H1 (cell line): ENCODE data around the gene SLC6A19. TPM values are rescaled to one million over a fixed set of nuclear protein-coding genes. Genes with fewer than 3 reads are reported as not detected.

Experiments used
- KDM5A ChIP-seq: fragments of 200-600 bp; IDR thresholded peaks from 2 replicates; pipeline ENCODE4 v1.7.1; 2012; ENCODE audit warnings: mild to moderate bottlenecking, low read length, inconsistent platforms, mixed read lengths
- RNF2 ChIP-seq: fragments of 200-900, 300-1000 bp; sonication (generic); IDR thresholded peaks from 2 replicates; pipeline ENCODE4 v1.7.1; 2016; ENCODE audit warnings: borderline replicate concordance, low read depth, mild to moderate bottlenecking, antibody characterized with exemption, low read length; ENCODE audit not compliant: poor library complexity, severe bottlenecking; ENCODE audit errors: missing control alignments
- RXRA ChIP-seq: IDR thresholded peaks from 2 replicates; pipeline ENCODE4 v1.6.1; 2011; ENCODE audit warnings: low read depth, mild to moderate bottlenecking, low read length, moderate library complexity; ENCODE audit not compliant: insufficient read depth
- YY1 ChIP-seq: IDR thresholded peaks from 2 replicates; pipeline ENCODE4 v1.6.1; 2011; ENCODE audit warnings: low read depth, mild to moderate bottlenecking, low read length
- polyA plus RNA-seq, 7 experiments: library from polyadenylated mRNA; depleted of rRNA in 3 of 7; stranded (reverse) in 5 of 7; unstranded in 2 of 7; fragments of >200 nt in 5 of 7; fragments of 200-250 nt in 2 of 7; gene quantifications; 1 replicate in 5 of 7; 2 replicates in 1 of 7; 4 replicates in 1 of 7; pipeline versions ENCODE4 v1.2.1 to v1.2.3, GENCODE V29; 2011 to 2013; ENCODE audit warnings: missing spikeins in 2 of 7, mixed read lengths in 2 of 7
- total RNA-seq: library from RNA; stranded (reverse); fragmentation: NEBNext Ultra II Directional; extraction: Animal tissue kit (Norgen Biotek cat#: 25700); gene quantifications from 2 replicates; pipeline ENCODE4 v1.2.1, GENCODE V29; 2021

Gene SLC6A19
- total and polyA plus RNA-seq, 2 of the 8 experiments (the other 6 are each of a cell fraction or from before 2014, with no cell fraction given): 0.02 TPM; not detected in 1

DNA sequence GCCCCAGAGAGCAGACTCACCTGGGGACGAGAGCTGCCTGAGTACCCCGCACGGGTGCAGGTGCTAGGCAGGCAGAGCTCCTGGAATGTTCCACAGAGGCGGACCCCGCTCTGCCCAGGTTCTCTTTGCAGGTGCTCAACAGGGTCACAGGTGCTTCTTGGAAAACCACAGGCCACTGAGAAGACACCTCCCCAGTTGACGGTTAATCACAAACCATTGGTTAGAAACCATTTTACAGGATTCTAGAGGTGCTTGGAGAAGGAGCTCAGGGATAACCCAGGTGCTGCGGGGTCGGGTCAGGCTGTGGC lies 17.3 kb upstream of the SLC6A19 start (continued):
- TF ChIP-seq RNF2 (no peak), YY1 (no peak), RXRA (no peak), KDM5A (no peak)
